ENCODE results near the gene NOTCH1.

The NOTCH1 gene

GRCh38 chr9:136558373-136558772 lies 12.5 kb upstream of the NOTCH1 start:
- no peak for TF ChIP-seq CTCF (IDR thresholded peaks at IDR 0.05; ENCODE audit: extremely low read depth, insufficient read depth, missing control alignments)
- no peak for DNase-seq (ENCODE audit: low spot score)
- in situ Hi-C loops (cut with MboI; ENCODE audit: low pct_unique_long_range_greater_than_20kb, low sequenced_read_pairs, unreplicated experiment) = no loop called here

- no peak for DNase-seq (ENCODE audit: low spot score)
- in situ Hi-C loops (cut with MboI; ENCODE audit: low pct_unique_long_range_greater_than_20kb, low sequenced_read_pairs, unreplicated experiment) = no loop called here
- no peak for TF ChIP-seq CTCF (IDR thresholded peaks at IDR 0.05; ENCODE audit: extremely low read depth, insufficient read depth, missing control alignments)
Observed at GRCh38 chr9:136557036-136557435, 11.2 kb upstream of the NOTCH1 start.

GRCh38 chr9:136556166-136556565 lies 10.3 kb upstream of the NOTCH1 start:
- no peak for DNase-seq (ENCODE audit: low spot score)
- TF ChIP-seq CTCF (IDR thresholded peaks at IDR 0.05; ENCODE audit: extremely low read depth, insufficient read depth, missing control alignments) = no peak
- in situ Hi-C loops (cut with MboI; ENCODE audit: low pct_unique_long_range_greater_than_20kb, low sequenced_read_pairs, unreplicated experiment) = no loop called here

- DNase-seq (ENCODE audit: low spot score) = no peak
- in situ Hi-C loops (cut with MboI; ENCODE audit: low pct_unique_long_range_greater_than_20kb, low sequenced_read_pairs, unreplicated experiment) = no loop called here
- TF ChIP-seq CTCF (IDR thresholded peaks at IDR 0.05; ENCODE audit: extremely low read depth, insufficient read depth, missing control alignments) = no peak
Observed at GRCh38 chr9:136554870-136555269, 9.0 kb upstream of the NOTCH1 start.

GRCh38 chr9:136553581-136553980 lies 7.7 kb upstream of the NOTCH1 start:
- in situ Hi-C loops (cut with MboI; ENCODE audit: low pct_unique_long_range_greater_than_20kb, low sequenced_read_pairs, unreplicated experiment) = no loop called here
- no peak for TF ChIP-seq CTCF (IDR thresholded peaks at IDR 0.05; ENCODE audit: extremely low read depth, insufficient read depth, missing control alignments)
- no peak for DNase-seq (ENCODE audit: low spot score)

GRCh38 chr9:136552117-136552703 lies 6.4 kb upstream of the NOTCH1 start:
- TF ChIP-seq CTCF (IDR thresholded peaks at IDR 0.05; ENCODE audit: extremely low read depth, insufficient read depth, missing control alignments) = no peak
- DNase-seq (ENCODE audit: low spot score) = peak; percentile 77

More at GRCh38 chr9:136552117-136552703, 6.4 kb upstream of the NOTCH1 start:
- in situ Hi-C loops (cut with MboI; ENCODE audit: low pct_unique_long_range_greater_than_20kb, low sequenced_read_pairs, unreplicated experiment) = no loop called here

All from GM13977 (cell line).